GM12878 (cell line): ENCODE results near the gene MACROD2. TPM values are rescaled to one million over a fixed set of nuclear protein-coding genes. Genes with fewer than 3 reads are reported as not detected.

Experiments
- ATAC-seq: fragments of 200-7000 bp; cut with Tn5 transposase; 3 replicates; pipeline ENCODE4 v1.9.1; 2020; ENCODE audit warnings: mild to moderate bottlenecking, moderate library complexity
- BruUV-seq: library from RNA; stranded (reverse); fragments of 400-500 nt; replicated peaks from 2 replicates; lab custom pipeline; 2021; lab: Mats Ljungman, UMichigan
- CTCF ChIA-PET: fragments of 300-600 bp; sonication (Branson Sonifier 250); formaldehyde crosslinking; extraction: SDS; loops from one replicate; lab custom pipeline; 2021; ENCODE audit warnings: inconsistent platforms; lab: Yijun Ruan, JAX
- POLR2A ChIA-PET: fragments of 350-600 bp; formaldehyde crosslinking; extraction: SDS; loops from one replicate; lab custom pipeline; 2021; ENCODE audit warnings: inconsistent platforms; lab: Charles Lee
- RAD21 ChIA-PET: fragments of 300-600 bp; sonication (Branson Sonifier 250); formaldehyde crosslinking; loops from one replicate; lab custom pipeline; 2023; ENCODE audit warnings: antibody characterized with exemption; ENCODE audit not compliant: unreplicated experiment; lab: Charles Lee
- SMC1A ChIA-PET: fragments of 300-600 bp; sonication (Branson Sonifier 250); formaldehyde crosslinking; loops from one replicate; lab custom pipeline; 2023; ENCODE audit not compliant: unreplicated experiment, uncharacterized antibody; lab: Charles Lee
- DNase-seq: peaks from one replicate; pipeline ENCODE4 v3.0.0-alpha.2; 2011; ENCODE audit warnings: low read depth, low spot score
- FAIRE-seq: peaks from 3 replicates; lab custom pipeline; 2011; peaks lifted over from hg19 to GRCh38; lab: Jason Lieb, UNC
- H2AFZ ChIP-seq: 2 replicates; pipeline ENCODE4 v1.6.0; 2011; ENCODE audit warnings: low read depth, low read length, control low read depth; ENCODE audit not compliant: control insufficient read depth
- H3K27ac ChIP-seq: 2 replicates; pipeline ENCODE4 v1.5.1; 2011; ENCODE audit warnings: control low read depth; ENCODE audit not compliant: control insufficient read depth, insufficient read depth
- H3K27me3 ChIP-seq, 2 experiments: replicated peaks in 1 of 2; 2 replicates each; pipeline versions ENCODE4 v1.6.0 to v1.6.1; 2011; ENCODE audit warnings: low read length in 1 of 2; ENCODE audit not compliant: control insufficient read depth in 2 of 2, insufficient read depth in 2 of 2
- H3K36me3 ChIP-seq, 2 experiments: 2 replicates each; pipeline ENCODE4 v1.5.1; 2011; ENCODE audit warnings: low read length in 1 of 2; ENCODE audit not compliant: control insufficient read depth in 2 of 2, insufficient read depth in 2 of 2
- H3K4me1 ChIP-seq: 2 replicates; pipeline ENCODE4 v1.6.1; 2011; ENCODE audit warnings: mild to moderate bottlenecking, low read length, moderate library complexity, mixed read lengths; ENCODE audit not compliant: control insufficient read depth, insufficient read depth
- H3K4me2 ChIP-seq: 2 replicates; pipeline ENCODE4 v1.6.0; 2011; ENCODE audit warnings: control low read depth; ENCODE audit not compliant: control insufficient read depth, insufficient read depth
- H3K4me3 ChIP-seq: fragments of 200-600 bp; sonication (generic); 2 replicates; pipeline ENCODE4 v1.5.1; 2016
- H3K79me2 ChIP-seq: 2 replicates; pipeline ENCODE4 v1.6.0; 2011; ENCODE audit warnings: low read length; ENCODE audit not compliant: control insufficient read depth, insufficient read depth
- H3K9ac ChIP-seq: 2 replicates; pipeline ENCODE4 v1.8.0; 2011; ENCODE audit warnings: low read length, control low read depth, mixed read lengths; ENCODE audit not compliant: control insufficient read depth, insufficient read depth
- H3K9me3 ChIP-seq: replicated peaks from 3 replicates; pipeline ENCODE4 v1.5.1; 2011; ENCODE audit warnings: mild to moderate bottlenecking, low read length; ENCODE audit not compliant: control insufficient read depth, insufficient read depth
- H4K20me1 ChIP-seq: 2 replicates; pipeline ENCODE4 v1.6.0; 2011; ENCODE audit not compliant: control insufficient read depth, insufficient read depth
- DPF2 ChIP-seq: fragments of 450-650 bp; IDR thresholded peaks from 2 replicates; pipeline ENCODE4 v1.6.1; 2017; ENCODE audit warnings: mild to moderate bottlenecking
- ESRRA ChIP-seq: IDR thresholded peaks from 2 replicates; pipeline ENCODE4 v1.6.1; 2012; ENCODE audit warnings: mild to moderate bottlenecking, low read length, improper control_type of control experiment
- FOXK2 ChIP-seq: fragments of 450-650 bp; IDR thresholded peaks from 2 replicates; pipeline ENCODE4 v1.6.1; 2017; ENCODE audit warnings: mild to moderate bottlenecking, moderate library complexity
- IRF4 ChIP-seq: IDR thresholded peaks from 2 replicates; pipeline ENCODE4 v1.6.1; 2011; ENCODE audit warnings: low read depth, low read length
- JUND ChIP-seq: IDR thresholded peaks from 2 replicates; pipeline ENCODE4 v1.6.1; 2012; ENCODE audit warnings: low read depth, mild to moderate bottlenecking, low read length, improper control_type of control experiment, moderate library complexity
- KAT2A ChIP-seq: conservative IDR thresholded peaks from 2 replicates; pipeline ENCODE4 v1.6.1; 2011; ENCODE audit warnings: low read depth, low read length; ENCODE audit not compliant: control insufficient read depth
- MYC ChIP-seq: IDR thresholded peaks from 2 replicates; pipeline ENCODE4 v1.6.1; 2011; ENCODE audit warnings: mild to moderate bottlenecking, low read length, moderate library complexity, inconsistent platforms; ENCODE audit not compliant: insufficient read depth, insufficient replicate concordance, insufficient read length, severe bottlenecking
- NBN ChIP-seq: fragments of 450-650 bp; IDR thresholded peaks from 2 replicates; pipeline ENCODE4 v1.6.1; 2016
- NFIC ChIP-seq: IDR thresholded peaks from 2 replicates; pipeline ENCODE4 v1.6.1; 2012; ENCODE audit warnings: low read depth, mild to moderate bottlenecking, inconsistent platforms, low read length, moderate library complexity
- NR2C2 ChIP-seq: IDR thresholded peaks from 2 replicates; pipeline ENCODE4 v1.6.1; 2011; ENCODE audit warnings: borderline replicate concordance, low read depth; ENCODE audit not compliant: control insufficient read depth, insufficient read length
- PAX8 ChIP-seq: fragments of 450-650 bp; IDR thresholded peaks from 2 replicates; pipeline ENCODE4 v1.6.1; 2017; ENCODE audit warnings: mild to moderate bottlenecking, moderate library complexity
- PKNOX1 ChIP-seq: fragments of 450-650 bp; IDR thresholded peaks from 2 replicates; pipeline ENCODE4 v1.6.1; 2016; ENCODE audit warnings: mild to moderate bottlenecking
- SIX5 ChIP-seq: IDR thresholded peaks from 2 replicates; pipeline ENCODE4 v1.6.1; 2011; ENCODE audit warnings: mild to moderate bottlenecking, low read depth, low read length, moderate library complexity; ENCODE audit not compliant: severe bottlenecking
- SMAD1 ChIP-seq: fragments of 450-650 bp; IDR thresholded peaks from 2 replicates; pipeline ENCODE4 v1.6.1; 2018; ENCODE audit warnings: mild to moderate bottlenecking, low read depth; ENCODE audit not compliant: partially characterized antibody
- SMARCA5 ChIP-seq: fragments of 450-650 bp; IDR thresholded peaks from 2 replicates; pipeline ENCODE4 v1.6.1; 2017; ENCODE audit warnings: mild to moderate bottlenecking
- SPI1 ChIP-seq: IDR thresholded peaks from 2 replicates; pipeline ENCODE4 v1.6.1; 2011; ENCODE audit warnings: low read depth, mild to moderate bottlenecking, low read length, moderate library complexity, borderline replicate concordance; ENCODE audit not compliant: insufficient read depth
- SREBF1 ChIP-seq: IDR thresholded peaks from 2 replicates; pipeline ENCODE4 v1.6.1; 2012; ENCODE audit warnings: mild to moderate bottlenecking, low read length
- SREBF2 ChIP-seq: IDR thresholded peaks from 2 replicates; pipeline ENCODE4 v1.6.1; 2012; ENCODE audit warnings: mild to moderate bottlenecking, low read length
- STAT1 ChIP-seq: fragments of 450-650 bp; conservative IDR thresholded peaks from 2 replicates; pipeline ENCODE4 v1.6.1; 2014; ENCODE audit warnings: antibody characterized with exemption, mild to moderate bottlenecking
- STAT3 ChIP-seq: IDR thresholded peaks from 2 replicates; pipeline ENCODE4 v1.6.1; 2011; ENCODE audit warnings: low read depth, low read length, improper control_type of control experiment
- SUZ12 ChIP-seq: fragments of 200-600 bp; sonication (generic); IDR thresholded peaks from one replicate; pipeline ENCODE4 v1.6.1; 2018; ENCODE audit warnings: antibody characterized with exemption, mild to moderate bottlenecking; ENCODE audit not compliant: unreplicated experiment
- TARDBP ChIP-seq: IDR thresholded peaks from 2 replicates; pipeline ENCODE4 v1.6.1; 2016; ENCODE audit warnings: borderline replicate concordance
- YBX1 ChIP-seq: fragments of 450-650 bp; IDR thresholded peaks from 2 replicates; pipeline ENCODE4 v1.6.1; 2016; ENCODE audit warnings: antibody characterized with exemption
- ZBED1 ChIP-seq: IDR thresholded peaks from 2 replicates; pipeline ENCODE4 v1.6.1; 2016; ENCODE audit warnings: borderline replicate concordance
- ZSCAN29 ChIP-seq: fragments of 450-650 bp; IDR thresholded peaks from 2 replicates; pipeline ENCODE4 v1.6.1; 2017; ENCODE audit warnings: mild to moderate bottlenecking, moderate library complexity
- WGBS: methylation state at CpG from one replicate; pipeline ENCODE4 v1.1.6; 2016; ENCODE audit warnings: low lambda C conversion rate; ENCODE audit not compliant: insufficient replicate concordance, insufficient coverage; ENCODE audit errors: missing lambda C conversion rate; 5-methylcytosine and 5-hydroxymethylcytosine counted together
- in situ Hi-C: fragments of 300-500 bp; cut with MboI; formaldehyde crosslinking; loops from 9 replicates; pipeline ENCODE4 v1.14.3; 2018; ENCODE audit warnings: mixed read lengths
- intact Hi-C: fragments of 100-400 bp; cut with micrococcal nuclease; formaldehyde crosslinking; loops from one replicate; pipeline ENCODE4 v1.14.2; 2022; ENCODE audit not compliant: unreplicated experiment
- polyA plus RNA-seq, 11 experiments: library from polyadenylated mRNA; depleted of rRNA in 4 of 11; unstranded in 6 of 11; stranded (reverse) in 5 of 11; fragments of >200 nt; fragmentation: Nextera tagmentation in 4 of 11; fragmentation: Illumina TruSeq in 1 of 11; extraction: Ambion mirVana in 4 of 11; extraction: Trizol in 1 of 11; gene quantifications; 1 replicate in 1 of 11; 2 replicates in 10 of 11; pipeline versions ENCODE4 v1.2.1 to v1.2.3, GENCODE V29; 2011 to 2016; ENCODE audit warnings: inconsistent platforms in 2 of 11, missing spikeins in 2 of 11, low read depth in 1 of 11
- total RNA-seq, 4 experiments: library from RNA; depleted of rRNA in 3 of 4; stranded (reverse); fragments of >200 nt in 3 of 4; fragmentation: Illumina TruSeq in 1 of 4; extraction: Trizol in 1 of 4; gene quantifications; 2 replicates each; pipeline versions ENCODE4 v1.2.1 to v1.2.3, GENCODE V29; 2013 to 2021

MACROD2 gene
- total and polyA plus RNA-seq, 10 of the 15 experiments (the other 5 are each of a cell fraction or from before 2014, with no cell fraction given) = 1.1 to 21.5 (median 2.2) TPM

- BruUV-seq = no TSS peak
Measured at GRCh38 chr20:14065774-14066173, 70.5 kb downstream of the MACROD2 start.

GRCh38 chr20:14067603-14068002 is 72.3 kb downstream of the MACROD2 start:
- in situ Hi-C loops = no loop called here
- SMC1A ChIA-PET = interaction anchor here (1.2 kb wide), 1 partner anchor 25 kb away, joined by 3 read pairs; no protein-coding TSS in a partner anchor
- POLR2A ChIA-PET = no interaction called here
- TF ChIP-seq NBN (no peak), SPI1 (no peak), IRF4 (no peak), STAT3 (no peak), NFIC (no peak), YBX1 (no peak), PKNOX1 (no peak), NR2C2 (no peak), TARDBP (no peak), MYC (no peak)

More at GRCh38 chr20:14065774-14066173, 70.5 kb downstream of the MACROD2 start:
- Histone ChIP-seq H3K27ac (no peak overlapping the region), H3K4me3 (no peak overlapping the region), H3K4me2 (no peak overlapping the region), H3K79me2 (no peaks in the 10 kb centered on the region), H2AFZ (no peak overlapping the region), H3K9ac (no peak overlapping the region), H4K20me1 (no peaks in the 10 kb centered on the region), H3K9me3 (no peaks in the 10 kb centered on the region), H3K36me3 (no peaks in the 10 kb centered on the region), H3K4me1 (no peaks in the 10 kb centered on the region), H3K27me3 (peaks cover 1 to 3% of the 10 kb centered on the region in 2 experiments; a peak in 1 of 4 replicates)
- SMC1A ChIA-PET = interaction anchor here (1.6 kb wide), 1 partner anchor 8 kb away, joined by 3 read pairs; no protein-coding TSS in a partner anchor
- FAIRE-seq = no peak
- DNase-seq = no peak
- RAD21 ChIA-PET = no interaction called here
- CTCF ChIA-PET = no interaction called here
- in situ Hi-C loops (no loop called here), intact Hi-C loops (no loop called here)
- ATAC-seq = no peak
- TF ChIP-seq SMAD1 (no peak), SIX5 (no peak), DPF2 (no peak), ZSCAN29 (no peak), NR2C2 (no peak), MYC (no peak), STAT1 (no peak), PAX8 (no peak), FOXK2 (no peak), ESRRA (no peak), SPI1 (no peak), SUZ12 (no peak), ZBED1 (no peak), SREBF2 (no peak), SREBF1 (no peak), JUND (no peak), KAT2A (no peak), SMARCA5 (no peak)
- WGBS = 19% methylated on average over 3 of the region's 3 CpGs
- POLR2A ChIA-PET = no interaction called here

More at GRCh38 chr20:14067603-14068002, 72.3 kb downstream of the MACROD2 start:
- Histone ChIP-seq H3K27ac (no peak overlapping the region), H4K20me1 (no peaks in the 10 kb centered on the region), H3K79me2 (no peaks in the 10 kb centered on the region), H3K4me2 (no peak overlapping the region), H3K36me3 (no peaks in the 10 kb centered on the region), H3K4me3 (no peak overlapping the region), H2AFZ (no peak overlapping the region), H3K9me3 (no peaks in the 10 kb centered on the region), H3K27me3 (peaks cover 0 to 1% of the 10 kb centered on the region in 2 experiments; a peak in 1 of 4 replicates), H3K4me1 (no peaks in the 10 kb centered on the region), H3K9ac (no peak overlapping the region)
- intact Hi-C loops = no loop called here
- CTCF ChIA-PET = interaction anchor here (0.6 to 1.2 kb wide), 3 partner anchors 11 to 248 kb away, joined by 3 to 5 read pairs (median 3); no protein-coding TSS in a partner anchor
- no peak for DNase-seq
- no peak for FAIRE-seq
- no TSS peak for BruUV-seq
- no peak for ATAC-seq
- RAD21 ChIA-PET = no interaction called here
